HEK293 (cell line): ENCODE measurements around the gene SH3TC1.

Experiments used
- CTCF ChIA-PET: fragments of 350-600 bp; formaldehyde crosslinking; extraction: SDS; loops from one replicate; lab custom pipeline; 2021; ENCODE audit warnings: antibody characterized with exemption; lab: Yijun Ruan, JAX
- POLR2A ChIA-PET: fragments of 300-600 bp; formaldehyde crosslinking; extraction: SDS; loops from one replicate; lab custom pipeline; 2020; ENCODE audit warnings: antibody characterized with exemption, inconsistent platforms; lab: Yijun Ruan, JAX
- H3K27ac ChIP-seq: fragments of 200-500 bp; sonication (Bioruptor generic); 2 replicates; pipeline ENCODE4 v1.5.1; 2014; ENCODE audit warnings: low read depth, low read length, control low read depth, inconsistent platforms; ENCODE audit errors: extremely low read depth
- H3K36me3 ChIP-seq, 2 experiments: fragments of 200-500 bp in 1 of 2; sonication (Bioruptor generic) in 1 of 2; 1 replicate in 1 of 2; 2 replicates in 1 of 2; pipeline ENCODE4 v1.5.1; 2014 to 2017; ENCODE audit warnings: inconsistent platforms in 2 of 2, low read length in 2 of 2; ENCODE audit not compliant: control insufficient read depth in 2 of 2, insufficient read depth in 1 of 2
- H3K4me1 ChIP-seq: fragments of 200-500 bp; sonication (Bioruptor generic); 2 replicates; pipeline ENCODE4 v1.5.1; 2014; ENCODE audit warnings: mild to moderate bottlenecking, low read length, inconsistent platforms; ENCODE audit not compliant: control insufficient read depth, insufficient read depth
- H3K4me3 ChIP-seq: 2 replicates; pipeline ENCODE4 v1.5.1; 2011; ENCODE audit warnings: low read depth, mild to moderate bottlenecking, control low read depth, low read length, moderate library complexity
- H3K9me3 ChIP-seq: fragments of 200-500 bp; sonication (Bioruptor generic); 2 replicates; pipeline ENCODE4 v1.5.1; 2014; ENCODE audit warnings: low read depth, low read length, inconsistent platforms; ENCODE audit not compliant: control insufficient read depth, insufficient read depth
- GLIS1 ChIP-seq: fragments of 450-650 bp; formaldehyde crosslinking; IDR thresholded peaks from 2 replicates; pipeline ENCODE4 v1.5.1; 2016; ENCODE audit warnings: missing biosample characterization, missing genetic modification characterization
- KLF7 ChIP-seq: fragments of 450-650 bp; formaldehyde crosslinking; IDR thresholded peaks from 2 replicates; pipeline ENCODE4 v1.5.1; 2016; ENCODE audit warnings: missing biosample characterization, missing genetic modification characterization, borderline replicate concordance
- PRDM1 ChIP-seq: fragments of 450-650 bp; formaldehyde crosslinking; IDR thresholded peaks from 2 replicates; pipeline ENCODE4; 2016; ENCODE audit warnings: missing biosample characterization, missing genetic modification characterization
- ZNF391 ChIP-seq: fragments of 450-650 bp; formaldehyde crosslinking; IDR thresholded peaks from 2 replicates; pipeline ENCODE4 v1.5.1; 2016; ENCODE audit warnings: low read depth, missing biosample characterization, missing genetic modification characterization, borderline replicate concordance
- ZNF423 ChIP-seq: fragments of 450-650 bp; formaldehyde crosslinking; IDR thresholded peaks from 2 replicates; pipeline ENCODE4 v1.5.1; 2016; ENCODE audit warnings: missing biosample characterization, missing genetic modification characterization
- ZNF514 ChIP-seq: fragments of 450-650 bp; formaldehyde crosslinking; IDR thresholded peaks from 2 replicates; pipeline ENCODE4 v1.5.1; 2016; ENCODE audit warnings: missing biosample characterization, missing genetic modification characterization
- ZNF521 ChIP-seq: fragments of 450-650 bp; formaldehyde crosslinking; IDR thresholded peaks from 2 replicates; pipeline ENCODE4 v1.5.1; 2017; ENCODE audit warnings: missing biosample characterization, mild to moderate bottlenecking, missing genetic modification characterization
- ZNF629 ChIP-seq: fragments of 450-650 bp; formaldehyde crosslinking; IDR thresholded peaks from 2 replicates; pipeline ENCODE4 v1.5.1; 2017; ENCODE audit warnings: missing biosample characterization, missing genetic modification characterization
- ZNF654 ChIP-seq: fragments of 450-650 bp; formaldehyde crosslinking; IDR thresholded peaks from 2 replicates; pipeline ENCODE4 v1.5.1; 2016; ENCODE audit warnings: low read depth, missing biosample characterization, missing genetic modification characterization
- ZNF664 ChIP-seq: fragments of 450-650 bp; formaldehyde crosslinking; IDR thresholded peaks from 2 replicates; pipeline ENCODE4 v1.5.1; 2016; ENCODE audit warnings: missing biosample characterization, missing genetic modification characterization
- TF ChIP-seq, protein P1 (sequence below): fragments of 450-650 bp; formaldehyde crosslinking; conservative IDR thresholded peaks from 2 replicates; pipeline ENCODE4 v1.5.1; 2016; ENCODE audit warnings: low read depth, missing biosample characterization, missing genetic modification characterization
- TF ChIP-seq, protein P2 (sequence below): fragments of 450-650 bp; formaldehyde crosslinking; IDR thresholded peaks from 2 replicates; pipeline ENCODE4 v1.5.1; 2016; ENCODE audit warnings: missing biosample characterization, missing genetic modification characterization, borderline replicate concordance
- TF ChIP-seq, protein P3 (sequence below): fragments of 450-650 bp; formaldehyde crosslinking; IDR thresholded peaks from 2 replicates; pipeline ENCODE4 v1.5.1; 2016; ENCODE audit warnings: missing biosample characterization, missing genetic modification characterization
- TF ChIP-seq, protein P4 (sequence below): fragments of 450-650 bp; formaldehyde crosslinking; IDR thresholded peaks from 2 replicates; pipeline ENCODE4 v1.5.1; 2017; ENCODE audit warnings: missing biosample characterization, mild to moderate bottlenecking, missing genetic modification characterization, moderate library complexity
- TF ChIP-seq, protein P5 (sequence below): fragments of 450-650 bp; formaldehyde crosslinking; IDR thresholded peaks from 2 replicates; pipeline ENCODE4 v1.5.1; 2016; ENCODE audit warnings: missing biosample characterization, missing genetic modification characterization, borderline replicate concordance

The SH3TC1 gene

DNA sequence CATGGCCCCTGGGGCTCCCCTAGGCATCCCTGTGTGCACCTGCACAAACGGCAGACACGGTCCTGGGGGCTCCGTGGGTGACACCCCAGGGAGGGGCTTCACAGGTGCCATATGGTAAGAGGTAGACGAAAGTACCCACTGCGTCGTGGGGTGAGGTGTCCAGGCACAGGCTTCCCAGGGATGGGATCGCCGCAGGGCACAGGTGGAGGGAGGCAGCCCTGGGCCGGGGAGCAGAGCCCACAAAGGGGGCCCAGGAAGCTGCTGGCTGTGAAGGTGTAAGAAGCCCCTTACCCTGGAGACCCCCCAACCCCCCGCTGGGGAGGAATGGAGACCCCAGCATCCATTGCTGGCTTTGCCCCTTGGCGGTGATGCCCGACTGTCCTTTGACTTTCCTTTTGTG is 10.9 kb downstream of the SH3TC1 start:
- Histone ChIP-seq H3K4me1 (no peaks in the 10 kb centered on the region), H3K27ac (no peak overlapping the region), H3K9me3 (no peaks in the 10 kb centered on the region), H3K4me3 (no peak overlapping the region), H3K36me3 (no peaks in the 10 kb centered on the region)
- POLR2A ChIA-PET = no interaction called here
- CTCF ChIA-PET = interaction anchor here (0.6 kb wide), 1 partner anchor 19 kb away, joined by 5 read pairs; no protein-coding TSS in a partner anchor
- TF ChIP-seq ZNF521 (tag by site-specific recombination) (no peak), GLIS1 (tag by site-specific recombination) (no peak), ZNF654 (tag by site-specific recombination) (no peak), ZNF514 (no peak), ZNF629 (tag by site-specific recombination) (no peak), ZNF391 (tag by site-specific recombination) (no peak), ZNF423 (tag by site-specific recombination) (no peak), PRDM1 (tag by site-specific recombination) (no peak), ZNF664 (tag by site-specific recombination) (no peak), KLF7 (no peak)
- TF ChIP-seq, protein P1, sequence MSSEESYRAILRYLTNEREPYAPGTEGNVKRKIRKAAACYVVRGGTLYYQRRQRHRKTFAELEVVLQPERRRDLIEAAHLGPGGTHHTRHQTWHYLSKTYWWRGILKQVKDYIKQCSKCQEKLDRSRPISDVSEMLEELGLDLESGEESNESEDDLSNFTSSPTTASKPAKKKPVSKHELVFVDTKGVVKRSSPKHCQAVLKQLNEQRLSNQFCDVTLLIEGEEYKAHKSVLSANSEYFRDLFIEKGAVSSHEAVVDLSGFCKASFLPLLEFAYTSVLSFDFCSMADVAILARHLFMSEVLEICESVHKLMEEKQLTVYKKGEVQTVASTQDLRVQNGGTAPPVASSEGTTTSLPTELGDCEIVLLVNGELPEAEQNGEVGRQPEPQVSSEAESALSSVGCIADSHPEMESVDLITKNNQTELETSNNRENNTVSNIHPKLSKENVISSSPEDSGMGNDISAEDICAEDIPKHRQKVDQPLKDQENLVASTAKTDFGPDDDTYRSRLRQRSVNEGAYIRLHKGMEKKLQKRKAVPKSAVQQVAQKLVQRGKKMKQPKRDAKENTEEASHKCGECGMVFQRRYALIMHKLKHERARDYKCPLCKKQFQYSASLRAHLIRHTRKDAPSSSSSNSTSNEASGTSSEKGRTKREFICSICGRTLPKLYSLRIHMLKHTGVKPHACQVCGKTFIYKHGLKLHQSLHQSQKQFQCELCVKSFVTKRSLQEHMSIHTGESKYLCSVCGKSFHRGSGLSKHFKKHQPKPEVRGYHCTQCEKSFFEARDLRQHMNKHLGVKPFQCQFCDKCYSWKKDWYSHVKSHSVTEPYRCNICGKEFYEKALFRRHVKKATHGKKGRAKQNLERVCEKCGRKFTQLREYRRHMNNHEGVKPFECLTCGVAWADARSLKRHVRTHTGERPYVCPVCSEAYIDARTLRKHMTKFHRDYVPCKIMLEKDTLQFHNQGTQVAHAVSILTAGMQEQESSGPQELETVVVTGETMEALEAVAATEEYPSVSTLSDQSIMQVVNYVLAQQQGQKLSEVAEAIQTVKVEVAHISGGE (tag by site-specific recombination) = no peak
- TF ChIP-seq, protein P2, sequence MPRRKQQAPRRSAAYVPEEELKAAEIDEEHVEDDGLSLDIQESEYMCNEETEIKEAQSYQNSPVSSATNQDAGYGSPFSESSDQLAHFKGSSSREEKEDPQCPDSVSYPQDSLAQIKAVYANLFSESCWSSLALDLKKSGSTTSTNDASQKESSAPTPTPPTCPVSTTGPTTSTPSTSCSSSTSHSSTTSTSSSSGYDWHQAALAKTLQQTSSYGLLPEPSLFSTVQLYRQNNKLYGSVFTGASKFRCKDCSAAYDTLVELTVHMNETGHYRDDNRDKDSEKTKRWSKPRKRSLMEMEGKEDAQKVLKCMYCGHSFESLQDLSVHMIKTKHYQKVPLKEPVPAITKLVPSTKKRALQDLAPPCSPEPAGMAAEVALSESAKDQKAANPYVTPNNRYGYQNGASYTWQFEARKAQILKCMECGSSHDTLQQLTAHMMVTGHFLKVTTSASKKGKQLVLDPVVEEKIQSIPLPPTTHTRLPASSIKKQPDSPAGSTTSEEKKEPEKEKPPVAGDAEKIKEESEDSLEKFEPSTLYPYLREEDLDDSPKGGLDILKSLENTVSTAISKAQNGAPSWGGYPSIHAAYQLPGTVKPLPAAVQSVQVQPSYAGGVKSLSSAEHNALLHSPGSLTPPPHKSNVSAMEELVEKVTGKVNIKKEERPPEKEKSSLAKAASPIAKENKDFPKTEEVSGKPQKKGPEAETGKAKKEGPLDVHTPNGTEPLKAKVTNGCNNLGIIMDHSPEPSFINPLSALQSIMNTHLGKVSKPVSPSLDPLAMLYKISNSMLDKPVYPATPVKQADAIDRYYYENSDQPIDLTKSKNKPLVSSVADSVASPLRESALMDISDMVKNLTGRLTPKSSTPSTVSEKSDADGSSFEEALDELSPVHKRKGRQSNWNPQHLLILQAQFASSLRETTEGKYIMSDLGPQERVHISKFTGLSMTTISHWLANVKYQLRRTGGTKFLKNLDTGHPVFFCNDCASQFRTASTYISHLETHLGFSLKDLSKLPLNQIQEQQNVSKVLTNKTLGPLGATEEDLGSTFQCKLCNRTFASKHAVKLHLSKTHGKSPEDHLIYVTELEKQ (tag by site-specific recombination) = no peak
- TF ChIP-seq, protein P3, sequence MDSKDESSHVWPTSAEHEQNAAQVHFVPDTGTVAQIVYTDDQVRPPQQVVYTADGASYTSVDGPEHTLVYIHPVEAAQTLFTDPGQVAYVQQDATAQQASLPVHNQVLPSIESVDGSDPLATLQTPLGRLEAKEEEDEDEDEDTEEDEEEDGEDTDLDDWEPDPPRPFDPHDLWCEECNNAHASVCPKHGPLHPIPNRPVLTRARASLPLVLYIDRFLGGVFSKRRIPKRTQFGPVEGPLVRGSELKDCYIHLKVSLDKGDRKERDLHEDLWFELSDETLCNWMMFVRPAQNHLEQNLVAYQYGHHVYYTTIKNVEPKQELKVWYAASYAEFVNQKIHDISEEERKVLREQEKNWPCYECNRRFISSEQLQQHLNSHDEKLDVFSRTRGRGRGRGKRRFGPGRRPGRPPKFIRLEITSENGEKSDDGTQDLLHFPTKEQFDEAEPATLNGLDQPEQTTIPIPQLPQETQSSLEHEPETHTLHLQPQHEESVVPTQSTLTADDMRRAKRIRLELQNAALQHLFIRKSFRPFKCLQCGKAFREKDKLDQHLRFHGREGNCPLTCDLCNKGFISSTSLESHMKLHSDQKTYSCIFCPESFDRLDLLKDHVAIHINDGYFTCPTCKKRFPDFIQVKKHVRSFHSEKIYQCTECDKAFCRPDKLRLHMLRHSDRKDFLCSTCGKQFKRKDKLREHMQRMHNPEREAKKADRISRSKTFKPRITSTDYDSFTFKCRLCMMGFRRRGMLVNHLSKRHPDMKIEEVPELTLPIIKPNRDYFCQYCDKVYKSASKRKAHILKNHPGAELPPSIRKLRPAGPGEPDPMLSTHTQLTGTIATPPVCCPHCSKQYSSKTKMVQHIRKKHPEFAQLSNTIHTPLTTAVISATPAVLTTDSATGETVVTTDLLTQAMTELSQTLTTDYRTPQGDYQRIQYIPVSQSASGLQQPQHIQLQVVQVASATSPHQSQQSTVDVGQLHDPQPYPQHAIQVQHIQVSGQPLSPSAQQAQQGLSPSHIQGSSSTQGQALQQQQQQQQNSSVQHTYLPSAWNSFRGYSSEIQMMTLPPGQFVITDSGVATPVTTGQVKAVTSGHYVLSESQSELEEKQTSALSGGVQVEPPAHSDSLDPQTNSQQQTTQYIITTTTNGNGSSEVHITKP (tag by site-specific recombination) = no peak
- TF ChIP-seq, protein P4, sequence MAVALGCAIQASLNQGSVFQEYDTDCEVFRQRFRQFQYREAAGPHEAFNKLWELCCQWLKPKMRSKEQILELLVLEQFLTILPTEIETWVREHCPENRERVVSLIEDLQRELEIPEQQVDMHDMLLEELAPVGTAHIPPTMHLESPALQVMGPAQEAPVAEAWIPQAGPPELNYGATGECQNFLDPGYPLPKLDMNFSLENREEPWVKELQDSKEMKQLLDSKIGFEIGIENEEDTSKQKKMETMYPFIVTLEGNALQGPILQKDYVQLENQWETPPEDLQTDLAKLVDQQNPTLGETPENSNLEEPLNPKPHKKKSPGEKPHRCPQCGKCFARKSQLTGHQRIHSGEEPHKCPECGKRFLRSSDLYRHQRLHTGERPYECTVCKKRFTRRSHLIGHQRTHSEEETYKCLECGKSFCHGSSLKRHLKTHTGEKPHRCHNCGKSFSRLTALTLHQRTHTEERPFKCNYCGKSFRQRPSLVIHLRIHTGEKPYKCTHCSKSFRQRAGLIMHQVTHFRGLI = no peak
- TF ChIP-seq, protein P5, sequence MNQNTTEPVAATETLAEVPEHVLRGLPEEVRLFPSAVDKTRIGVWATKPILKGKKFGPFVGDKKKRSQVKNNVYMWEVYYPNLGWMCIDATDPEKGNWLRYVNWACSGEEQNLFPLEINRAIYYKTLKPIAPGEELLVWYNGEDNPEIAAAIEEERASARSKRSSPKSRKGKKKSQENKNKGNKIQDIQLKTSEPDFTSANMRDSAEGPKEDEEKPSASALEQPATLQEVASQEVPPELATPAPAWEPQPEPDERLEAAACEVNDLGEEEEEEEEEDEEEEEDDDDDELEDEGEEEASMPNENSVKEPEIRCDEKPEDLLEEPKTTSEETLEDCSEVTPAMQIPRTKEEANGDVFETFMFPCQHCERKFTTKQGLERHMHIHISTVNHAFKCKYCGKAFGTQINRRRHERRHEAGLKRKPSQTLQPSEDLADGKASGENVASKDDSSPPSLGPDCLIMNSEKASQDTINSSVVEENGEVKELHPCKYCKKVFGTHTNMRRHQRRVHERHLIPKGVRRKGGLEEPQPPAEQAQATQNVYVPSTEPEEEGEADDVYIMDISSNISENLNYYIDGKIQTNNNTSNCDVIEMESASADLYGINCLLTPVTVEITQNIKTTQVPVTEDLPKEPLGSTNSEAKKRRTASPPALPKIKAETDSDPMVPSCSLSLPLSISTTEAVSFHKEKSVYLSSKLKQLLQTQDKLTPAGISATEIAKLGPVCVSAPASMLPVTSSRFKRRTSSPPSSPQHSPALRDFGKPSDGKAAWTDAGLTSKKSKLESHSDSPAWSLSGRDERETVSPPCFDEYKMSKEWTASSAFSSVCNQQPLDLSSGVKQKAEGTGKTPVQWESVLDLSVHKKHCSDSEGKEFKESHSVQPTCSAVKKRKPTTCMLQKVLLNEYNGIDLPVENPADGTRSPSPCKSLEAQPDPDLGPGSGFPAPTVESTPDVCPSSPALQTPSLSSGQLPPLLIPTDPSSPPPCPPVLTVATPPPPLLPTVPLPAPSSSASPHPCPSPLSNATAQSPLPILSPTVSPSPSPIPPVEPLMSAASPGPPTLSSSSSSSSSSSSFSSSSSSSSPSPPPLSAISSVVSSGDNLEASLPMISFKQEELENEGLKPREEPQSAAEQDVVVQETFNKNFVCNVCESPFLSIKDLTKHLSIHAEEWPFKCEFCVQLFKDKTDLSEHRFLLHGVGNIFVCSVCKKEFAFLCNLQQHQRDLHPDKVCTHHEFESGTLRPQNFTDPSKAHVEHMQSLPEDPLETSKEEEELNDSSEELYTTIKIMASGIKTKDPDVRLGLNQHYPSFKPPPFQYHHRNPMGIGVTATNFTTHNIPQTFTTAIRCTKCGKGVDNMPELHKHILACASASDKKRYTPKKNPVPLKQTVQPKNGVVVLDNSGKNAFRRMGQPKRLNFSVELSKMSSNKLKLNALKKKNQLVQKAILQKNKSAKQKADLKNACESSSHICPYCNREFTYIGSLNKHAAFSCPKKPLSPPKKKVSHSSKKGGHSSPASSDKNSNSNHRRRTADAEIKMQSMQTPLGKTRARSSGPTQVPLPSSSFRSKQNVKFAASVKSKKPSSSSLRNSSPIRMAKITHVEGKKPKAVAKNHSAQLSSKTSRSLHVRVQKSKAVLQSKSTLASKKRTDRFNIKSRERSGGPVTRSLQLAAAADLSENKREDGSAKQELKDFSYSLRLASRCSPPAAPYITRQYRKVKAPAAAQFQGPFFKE (tag by site-specific recombination) = no peak
